Spleen (tissue), 7 donors: ENCODE results near the gene CABLES2.

ENCODE experiments used
- POLR2A ChIP-seq, 3 donors: fragments of 450-650 bp; IDR thresholded peaks; one replicate each; pipeline ENCODE4 v1.5.1; 2017; ENCODE audit warnings: antibody characterized with exemption in 3 of 3, mild to moderate bottlenecking in 1 of 3
- TF ChIP-seq, protein P1 (sequence below), 11 experiments: fragments of 200-600 bp in 7 of 11; fragments of 450-650 bp in 4 of 11; sonication (generic) in 4 of 11; IDR thresholded peaks in 8 of 11; conservative IDR thresholded peaks in 3 of 11; 1 replicate in 7 of 11; 2 replicates in 4 of 11; pipeline versions ENCODE4 v1.4.0 to v1.8.0; 2016 to 2021; ENCODE audit warnings: antibody characterized with exemption in 11 of 11, inconsistent platforms in 4 of 11, mild to moderate bottlenecking in 1 of 11
- donor health status: DM: no; HTN: no; CAD: no; lungs with moderate emphysema.
- donor health status: DM: no; HTN: no; CAD: no.
- donor health status: DM: no; HTN: no; CAD: no.

DNA sequence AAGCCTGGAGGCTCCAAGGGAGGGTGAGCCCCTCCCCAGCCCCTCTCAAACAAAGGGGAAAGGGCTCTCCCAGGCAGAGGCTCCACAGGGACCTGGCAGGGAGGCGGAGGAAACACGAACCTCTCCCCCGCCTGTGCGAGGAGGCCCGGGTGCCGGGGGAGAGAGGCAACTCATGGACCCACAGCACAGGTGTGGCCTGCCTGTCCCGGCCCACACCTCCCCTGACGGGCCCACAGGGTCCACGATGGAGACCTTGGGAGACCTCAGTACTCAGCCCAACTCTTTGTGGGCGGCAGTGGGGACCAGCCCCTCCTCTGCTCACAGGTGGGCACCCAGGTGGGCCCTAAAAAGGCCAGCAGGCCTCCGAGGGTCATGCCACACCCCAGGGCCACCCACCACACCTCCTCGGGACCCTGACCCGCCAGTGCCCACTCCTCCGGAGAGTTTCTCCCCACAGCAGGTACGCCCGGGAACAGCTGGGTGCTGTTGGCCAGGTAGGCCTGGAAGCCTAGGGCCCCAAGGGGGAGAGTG, 52.2 kb downstream of the CABLES2 start:
- TF ChIP-seq, protein P1, sequence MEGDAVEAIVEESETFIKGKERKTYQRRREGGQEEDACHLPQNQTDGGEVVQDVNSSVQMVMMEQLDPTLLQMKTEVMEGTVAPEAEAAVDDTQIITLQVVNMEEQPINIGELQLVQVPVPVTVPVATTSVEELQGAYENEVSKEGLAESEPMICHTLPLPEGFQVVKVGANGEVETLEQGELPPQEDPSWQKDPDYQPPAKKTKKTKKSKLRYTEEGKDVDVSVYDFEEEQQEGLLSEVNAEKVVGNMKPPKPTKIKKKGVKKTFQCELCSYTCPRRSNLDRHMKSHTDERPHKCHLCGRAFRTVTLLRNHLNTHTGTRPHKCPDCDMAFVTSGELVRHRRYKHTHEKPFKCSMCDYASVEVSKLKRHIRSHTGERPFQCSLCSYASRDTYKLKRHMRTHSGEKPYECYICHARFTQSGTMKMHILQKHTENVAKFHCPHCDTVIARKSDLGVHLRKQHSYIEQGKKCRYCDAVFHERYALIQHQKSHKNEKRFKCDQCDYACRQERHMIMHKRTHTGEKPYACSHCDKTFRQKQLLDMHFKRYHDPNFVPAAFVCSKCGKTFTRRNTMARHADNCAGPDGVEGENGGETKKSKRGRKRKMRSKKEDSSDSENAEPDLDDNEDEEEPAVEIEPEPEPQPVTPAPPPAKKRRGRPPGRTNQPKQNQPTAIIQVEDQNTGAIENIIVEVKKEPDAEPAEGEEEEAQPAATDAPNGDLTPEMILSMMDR (IDR thresholded peaks at IDR 0.05 in 8 of 11, conservative IDR thresholded peaks at IDR 0.05 in 3 of 11) = no peak
- no peak for TF ChIP-seq POLR2A (IDR thresholded peaks at IDR 0.05)
